ENCODE data around the gene ZEB2.

The ZEB2 gene

DNA sequence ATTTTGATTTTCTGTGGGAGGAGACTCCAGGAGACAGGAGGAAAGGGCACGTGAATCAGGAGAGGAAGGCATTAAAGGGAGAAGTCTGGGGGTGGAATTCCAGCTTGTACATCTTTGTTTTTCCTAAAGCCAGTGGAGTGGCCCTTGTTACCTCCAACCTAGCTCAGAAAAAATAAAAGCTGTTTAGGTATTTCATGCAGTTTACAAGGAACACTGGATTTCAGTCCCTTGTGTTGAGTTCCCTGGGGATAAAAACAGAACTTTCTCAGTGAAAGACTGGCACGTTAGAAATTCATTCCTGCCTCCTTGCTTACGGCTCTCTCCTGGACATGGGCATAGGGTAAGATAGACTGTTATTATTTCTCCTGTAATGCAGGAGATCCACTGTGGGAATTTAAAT lies 170.2 kb downstream of the ZEB2 start:
- 35 to 39% methylated on average over 3 of the region's 3 CpGs for whole genome bisulfite sequencing, 2 experiments
- H3K27me3 ChIP-seq (ENCODE audit: control insufficient read depth, insufficient read depth, low read length, poor library complexity, severe bottlenecking): no peaks in the 10 kb centered on the region
- H3K27ac ChIP-seq (ENCODE audit: insufficient read depth, low read depth, low read length, poor library complexity, severe bottlenecking): peak overlapping the region; percentile 30
- no peaks in the 10 kb centered on the region for H3K36me3 ChIP-seq (ENCODE audit: control insufficient read depth, insufficient read depth, low read length)
- peaks cover 17% of the 10 kb centered on the region for H3K4me1 ChIP-seq (ENCODE audit: control insufficient read depth, insufficient read depth, low read length)
- H3K9me3 ChIP-seq (ENCODE audit: control insufficient read depth, low read length): no peaks in the 10 kb centered on the region
- no peak overlapping the region for H3K4me3 ChIP-seq (ENCODE audit: insufficient read depth, low read depth, low read length)

DNA sequence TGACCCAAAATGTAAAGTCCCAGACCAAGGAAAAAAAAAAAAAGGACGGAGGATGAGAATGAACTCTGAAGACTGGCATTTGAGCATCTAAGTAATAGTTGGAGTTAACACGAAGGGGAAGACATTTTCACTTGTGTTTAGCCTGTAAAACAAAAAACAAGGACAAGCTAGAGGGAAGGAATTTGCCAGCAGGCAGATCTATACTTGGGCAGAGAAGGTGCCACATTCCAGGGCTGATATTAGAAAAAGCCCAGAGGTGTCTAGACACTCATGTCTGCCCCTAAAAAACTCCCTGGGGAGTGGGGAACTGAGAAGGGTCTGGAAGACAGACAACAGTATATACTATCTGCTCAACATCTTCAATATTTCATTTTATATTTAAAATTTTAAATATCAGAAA lies 171.1 kb downstream of the ZEB2 start:
- H3K4me3 ChIP-seq (ENCODE audit: insufficient read depth, low read depth, low read length): no peak overlapping the region
- WGBS, 2 experiments: 65 to 72% methylated on average over 2 of the region's 2 CpGs
- H3K36me3 ChIP-seq (ENCODE audit: control insufficient read depth, insufficient read depth, low read length): no peaks in the 10 kb centered on the region
- H3K27ac ChIP-seq (ENCODE audit: insufficient read depth, low read depth, low read length, poor library complexity, severe bottlenecking): no peak overlapping the region
- H3K9me3 ChIP-seq (ENCODE audit: control insufficient read depth, low read length): no peaks in the 10 kb centered on the region
- H3K27me3 ChIP-seq (ENCODE audit: control insufficient read depth, insufficient read depth, low read length, poor library complexity, severe bottlenecking): no peaks in the 10 kb centered on the region
- peaks cover 17% of the 10 kb centered on the region for H3K4me1 ChIP-seq (ENCODE audit: control insufficient read depth, insufficient read depth, low read length)

DNA sequence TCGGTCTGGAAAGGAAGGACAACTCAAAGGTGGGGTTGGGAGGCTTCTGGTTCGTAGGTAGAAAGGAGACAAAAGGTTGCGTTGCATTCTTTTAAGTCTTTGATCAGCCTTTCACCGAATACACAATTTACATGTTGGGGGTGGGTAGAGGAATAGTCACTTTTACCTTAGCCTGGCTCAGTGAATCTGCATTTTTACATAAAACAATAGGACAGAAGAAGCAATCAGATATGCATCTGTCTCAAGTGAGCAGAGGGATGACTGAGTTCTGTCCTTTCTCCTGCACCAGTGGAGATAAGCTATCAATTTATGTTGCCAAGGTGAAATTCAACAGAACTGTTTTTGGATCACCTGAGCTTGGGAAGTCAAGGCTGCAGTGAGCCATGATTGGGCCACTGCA lies 173.7 kb downstream of the ZEB2 start:
- Histone ChIP-seq H3K4me3 (ENCODE audit: insufficient read depth, low read depth, low read length) (no peak overlapping the region), H3K36me3 (ENCODE audit: control insufficient read depth, insufficient read depth, low read length) (no peaks in the 10 kb centered on the region), H3K4me1 (ENCODE audit: control insufficient read depth, insufficient read depth, low read length) (peaks cover 17% of the 10 kb centered on the region), H3K27ac (ENCODE audit: insufficient read depth, low read depth, low read length, poor library complexity, severe bottlenecking) (no peak overlapping the region), H3K27me3 (ENCODE audit: control insufficient read depth, insufficient read depth, low read length, poor library complexity, severe bottlenecking) (no peaks in the 10 kb centered on the region), H3K9me3 (ENCODE audit: control insufficient read depth, low read length) (no peaks in the 10 kb centered on the region)
- WGBS, 2 experiments: 67 to 80% methylated on average over 2 to 4 of the region's 4 CpGs

DNA sequence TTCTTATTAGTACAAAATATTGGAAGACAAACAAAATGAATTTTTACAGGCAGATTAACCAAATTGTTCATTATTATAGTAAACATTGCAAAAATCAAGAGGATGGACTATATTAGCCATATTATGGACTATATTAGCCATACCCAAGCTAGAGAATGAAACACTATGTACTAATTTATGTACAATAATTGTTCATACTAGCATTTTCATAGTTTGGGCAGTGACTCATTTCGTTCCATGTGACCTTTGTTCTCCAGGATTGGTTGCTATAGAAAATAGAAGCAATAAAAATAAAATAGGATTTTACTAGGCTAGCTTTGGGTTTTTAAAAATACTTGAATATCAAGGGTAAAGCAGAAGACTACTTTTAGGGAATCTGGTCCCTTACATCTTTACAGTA lies 176.8 kb downstream of the ZEB2 start:
- Histone ChIP-seq H3K9me3 (ENCODE audit: control insufficient read depth, low read length) (no peaks in the 10 kb centered on the region), H3K27ac (ENCODE audit: insufficient read depth, low read depth, low read length, poor library complexity, severe bottlenecking) (no peak overlapping the region), H3K4me1 (ENCODE audit: control insufficient read depth, insufficient read depth, low read length) (no peaks in the 10 kb centered on the region), H3K27me3 (ENCODE audit: control insufficient read depth, insufficient read depth, low read length, poor library complexity, severe bottlenecking) (no peaks in the 10 kb centered on the region), H3K36me3 (ENCODE audit: control insufficient read depth, insufficient read depth, low read length) (no peaks in the 10 kb centered on the region), H3K4me3 (ENCODE audit: insufficient read depth, low read depth, low read length) (no peak overlapping the region)
- WGBS, 2 experiments: 80 to 100% methylated on average over 1 of the region's 1 CpG

DNA sequence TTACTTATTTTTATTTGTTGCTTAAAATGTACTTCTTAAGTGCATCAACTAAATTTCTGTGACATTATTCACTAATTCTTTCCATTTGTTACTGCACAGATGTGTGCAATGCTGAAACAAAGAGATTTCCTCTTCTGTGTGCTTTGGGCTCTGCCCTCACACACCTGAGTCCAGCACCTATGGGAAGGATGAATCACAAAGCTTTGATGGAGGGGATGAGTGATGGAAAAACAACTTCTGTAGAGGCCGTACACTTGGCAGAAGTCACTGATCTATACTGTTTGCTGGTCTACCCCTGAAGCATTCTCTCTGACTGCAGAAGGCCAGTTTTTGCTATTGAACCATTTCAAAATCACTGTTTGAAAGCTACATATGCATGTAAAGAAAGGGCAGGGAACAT lies 178.4 kb downstream of the ZEB2 start:
- WGBS, 2 experiments: 86 to 100% methylated on average over 1 of the region's 1 CpG
- Histone ChIP-seq H3K27me3 (ENCODE audit: control insufficient read depth, insufficient read depth, low read length, poor library complexity, severe bottlenecking) (no peaks in the 10 kb centered on the region), H3K27ac (ENCODE audit: insufficient read depth, low read depth, low read length, poor library complexity, severe bottlenecking) (no peak overlapping the region)

DNA sequence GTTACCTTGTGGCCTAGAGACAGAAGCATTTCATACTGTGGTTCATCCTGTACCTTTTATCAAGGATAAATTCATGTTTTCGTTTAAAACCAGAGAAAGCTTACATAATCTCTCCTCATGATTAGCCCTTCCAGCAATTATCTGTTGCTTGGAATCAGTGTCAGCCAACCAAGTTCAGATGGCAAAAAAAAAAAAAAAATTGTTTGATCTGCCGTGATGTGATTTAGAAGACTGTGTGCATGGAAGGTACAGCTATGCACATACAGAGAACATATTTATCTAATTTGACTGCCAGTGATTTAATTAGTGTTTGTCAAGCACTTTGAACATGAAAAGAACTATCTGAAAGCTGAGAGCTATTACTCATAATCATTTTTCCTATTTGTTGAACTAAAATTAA lies 180.9 kb downstream of the ZEB2 start:
- no peak overlapping the region for H3K4me3 ChIP-seq (ENCODE audit: insufficient read depth, low read depth, low read length)
- no peaks in the 10 kb centered on the region for H3K27me3 ChIP-seq (ENCODE audit: control insufficient read depth, insufficient read depth, low read length, poor library complexity, severe bottlenecking)
- no peak overlapping the region for H3K27ac ChIP-seq (ENCODE audit: insufficient read depth, low read depth, low read length, poor library complexity, severe bottlenecking)
- WGBS, 2 experiments: 93% methylated on average over 1 of the region's 2 CpGs
- no peaks in the 10 kb centered on the region for H3K9me3 ChIP-seq (ENCODE audit: control insufficient read depth, low read length)
- no peaks in the 10 kb centered on the region for H3K36me3 ChIP-seq (ENCODE audit: control insufficient read depth, insufficient read depth, low read length)
- no peaks in the 10 kb centered on the region for H3K4me1 ChIP-seq (ENCODE audit: control insufficient read depth, insufficient read depth, low read length)

More for the DNA sequence above, 178.4 kb downstream of the ZEB2 start:
- Histone ChIP-seq H3K4me1 (ENCODE audit: control insufficient read depth, insufficient read depth, low read length) (no peaks in the 10 kb centered on the region), H3K9me3 (ENCODE audit: control insufficient read depth, low read length) (no peaks in the 10 kb centered on the region), H3K36me3 (ENCODE audit: control insufficient read depth, insufficient read depth, low read length) (no peaks in the 10 kb centered on the region), H3K4me3 (ENCODE audit: insufficient read depth, low read depth, low read length) (no peak overlapping the region)

DNA sequence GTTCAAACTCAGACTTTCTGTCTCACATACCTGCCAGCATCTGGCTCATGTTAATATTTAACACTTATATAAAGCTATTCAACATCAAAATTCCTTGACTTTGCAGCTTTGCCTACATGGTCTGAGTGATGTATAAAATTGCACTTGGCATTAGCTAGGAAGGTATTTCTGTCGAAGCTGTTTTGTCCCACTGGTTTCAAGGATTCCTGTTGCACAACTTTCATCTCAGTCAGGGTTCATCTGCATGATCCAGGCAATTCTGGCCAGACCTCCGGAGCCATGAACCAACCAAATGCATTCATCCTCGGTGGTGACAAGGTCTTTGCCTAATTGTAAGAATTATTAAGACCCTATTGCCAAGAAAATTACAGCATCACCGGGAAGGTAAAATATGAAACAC lies 185.4 kb downstream of the ZEB2 start:
- Histone ChIP-seq H3K36me3 (ENCODE audit: control insufficient read depth, insufficient read depth, low read length) (no peaks in the 10 kb centered on the region), H3K4me3 (ENCODE audit: insufficient read depth, low read depth, low read length) (no peak overlapping the region), H3K4me1 (ENCODE audit: control insufficient read depth, insufficient read depth, low read length) (no peaks in the 10 kb centered on the region), H3K9me3 (ENCODE audit: control insufficient read depth, low read length) (no peaks in the 10 kb centered on the region), H3K27ac (ENCODE audit: insufficient read depth, low read depth, low read length, poor library complexity, severe bottlenecking) (no peak overlapping the region), H3K27me3 (ENCODE audit: control insufficient read depth, insufficient read depth, low read length, poor library complexity, severe bottlenecking) (peaks cover 4% of the 10 kb centered on the region)
- WGBS, 2 experiments: 30 to 60% methylated on average over 3 to 4 of the region's 4 CpGs
